ENCODE results near the gene ACSM6. TPM values are rescaled to one million over a fixed set of nuclear protein-coding genes. Genes with fewer than 3 reads are reported as not detected.
A peak's percentile ranks its signal among the peaks of the same experiment; 100 is the strongest.

The ACSM6 gene
- total and polyA plus RNA-seq, 8 donors: 0.36 to 0.73 (median 0.42) TPM; not detected in 2

DNA sequence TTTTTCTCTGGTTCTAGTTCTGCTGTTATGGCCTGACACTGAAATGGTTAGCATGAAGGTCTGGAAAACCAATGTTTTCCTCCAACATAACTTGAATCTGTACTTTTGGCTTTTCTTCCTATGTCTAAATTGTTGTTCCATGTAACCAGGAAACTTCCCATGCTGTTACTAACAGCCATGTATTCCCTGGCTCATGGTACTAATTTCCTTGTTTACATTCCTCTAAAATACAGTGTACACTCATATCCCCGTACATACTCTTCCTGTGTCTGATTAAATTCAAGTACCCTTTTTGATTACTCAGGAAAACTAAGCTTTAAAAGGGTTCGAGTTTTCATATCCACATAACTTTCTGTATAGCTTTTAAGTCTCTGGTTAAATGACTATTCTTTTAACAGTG is 12.3 kb upstream of the ACSM6 start:
- peaks cover 0 to 7% of the 10 kb centered on the region in 2 donors for H3K27me3 ChIP-seq
- H3K9me3 ChIP-seq: no peaks in the 10 kb centered on the region
- no peak overlapping the region for H3K4me3 ChIP-seq
- H3K4me1 ChIP-seq: peaks cover 0 to 20% of the 10 kb centered on the region in 2 donors
- ATAC-seq: peak; percentile 31
- H3K27ac ChIP-seq: peak overlapping the region; percentile 17 to 87
- intact Hi-C loops (cut with DNase I): no loop called here
- TF ChIP-seq, protein P1, sequence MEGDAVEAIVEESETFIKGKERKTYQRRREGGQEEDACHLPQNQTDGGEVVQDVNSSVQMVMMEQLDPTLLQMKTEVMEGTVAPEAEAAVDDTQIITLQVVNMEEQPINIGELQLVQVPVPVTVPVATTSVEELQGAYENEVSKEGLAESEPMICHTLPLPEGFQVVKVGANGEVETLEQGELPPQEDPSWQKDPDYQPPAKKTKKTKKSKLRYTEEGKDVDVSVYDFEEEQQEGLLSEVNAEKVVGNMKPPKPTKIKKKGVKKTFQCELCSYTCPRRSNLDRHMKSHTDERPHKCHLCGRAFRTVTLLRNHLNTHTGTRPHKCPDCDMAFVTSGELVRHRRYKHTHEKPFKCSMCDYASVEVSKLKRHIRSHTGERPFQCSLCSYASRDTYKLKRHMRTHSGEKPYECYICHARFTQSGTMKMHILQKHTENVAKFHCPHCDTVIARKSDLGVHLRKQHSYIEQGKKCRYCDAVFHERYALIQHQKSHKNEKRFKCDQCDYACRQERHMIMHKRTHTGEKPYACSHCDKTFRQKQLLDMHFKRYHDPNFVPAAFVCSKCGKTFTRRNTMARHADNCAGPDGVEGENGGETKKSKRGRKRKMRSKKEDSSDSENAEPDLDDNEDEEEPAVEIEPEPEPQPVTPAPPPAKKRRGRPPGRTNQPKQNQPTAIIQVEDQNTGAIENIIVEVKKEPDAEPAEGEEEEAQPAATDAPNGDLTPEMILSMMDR (IDR thresholded peaks at IDR 0.05): no peak
- H3K36me3 ChIP-seq: no peaks in the 10 kb centered on the region
- DNase-seq: peak in 1 of 4 donors; percentile 48

DNA sequence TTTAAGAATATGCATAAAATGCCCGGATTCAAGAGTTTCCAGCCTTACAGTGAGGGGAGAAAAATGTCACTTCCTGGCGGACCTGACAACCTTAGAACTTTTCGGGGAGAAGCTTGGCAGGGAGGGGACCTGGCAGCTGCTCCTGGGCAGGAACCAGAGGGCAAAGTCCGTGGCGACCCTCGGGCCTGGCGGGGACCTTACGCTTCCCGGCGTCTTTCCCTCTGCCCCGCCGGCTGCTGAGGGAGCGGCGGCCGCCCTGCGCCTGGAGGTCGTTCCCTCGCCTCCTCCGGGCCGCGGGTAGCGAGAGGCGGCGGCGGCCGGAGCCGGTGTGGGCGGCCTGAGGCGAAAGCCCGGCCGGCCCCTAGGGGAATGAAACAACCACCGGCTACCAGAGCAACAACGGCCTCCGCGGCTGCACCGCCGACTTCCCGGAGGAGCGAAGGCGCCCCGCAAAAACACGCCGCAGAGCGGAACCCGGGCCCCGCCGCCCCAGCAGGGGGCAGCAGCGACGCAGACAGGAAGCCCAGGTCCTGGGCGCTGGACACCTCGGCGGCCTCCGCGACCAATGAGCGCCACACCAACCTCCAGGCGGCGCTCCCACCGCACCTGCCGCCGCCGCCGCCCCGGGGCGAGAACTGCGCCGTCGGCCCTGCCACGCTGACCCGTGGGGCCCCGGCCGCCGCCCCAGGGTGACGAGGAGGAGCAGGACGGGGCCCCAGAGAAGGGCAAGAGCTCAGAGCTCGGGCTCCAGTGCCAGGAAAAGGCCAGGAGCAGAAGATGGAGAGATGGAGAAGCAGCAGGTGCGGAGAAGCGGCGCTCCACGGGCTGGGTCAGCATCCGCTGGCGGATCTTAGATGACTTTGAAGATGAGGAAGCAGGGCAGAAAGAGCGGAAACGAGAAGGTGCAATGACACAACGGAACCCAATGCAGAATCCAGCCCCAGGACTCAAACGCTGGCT is 10.5 kb upstream of the ACSM6 start:
- peak overlapping the region; percentile 85 to 87 for H3K27ac ChIP-seq
- H3K27me3 ChIP-seq: peaks cover 0 to 7% of the 10 kb centered on the region in 2 donors
- H3K4me1 ChIP-seq: peaks cover 0 to 20% of the 10 kb centered on the region in 2 donors
- H3K4me3 ChIP-seq: peak overlapping the region; percentile 52 to 58
- no peaks in the 10 kb centered on the region for H3K36me3 ChIP-seq
- DNase-seq (peak; percentile 77 to 96 (median 90)), ATAC-seq (peak; percentile 97)
- TF ChIP-seq, protein P1 (IDR thresholded peaks at IDR 0.05): peak; percentile 90 to 94
- intact Hi-C loops (cut with DNase I): no loop called here
- no peaks in the 10 kb centered on the region for H3K9me3 ChIP-seq

DNA sequence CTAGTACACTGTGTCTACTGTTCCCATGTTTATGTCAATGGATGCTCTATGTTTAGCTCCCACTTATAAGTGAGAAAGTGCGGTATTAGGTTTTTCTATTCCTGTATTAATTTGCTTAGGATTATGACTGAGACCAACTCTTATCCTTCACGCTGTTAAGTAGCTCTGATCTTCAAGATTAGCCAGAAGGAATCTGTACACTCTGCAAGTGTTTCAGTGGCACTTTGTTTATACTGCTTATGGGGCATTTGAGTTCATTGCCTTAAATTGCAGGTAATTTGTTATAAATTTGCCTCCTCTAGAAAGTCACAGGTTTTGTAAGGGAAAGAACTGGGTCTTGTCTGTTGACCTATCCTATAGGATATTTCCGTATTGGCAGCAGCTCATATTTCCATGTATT is 6.4 kb upstream of the ACSM6 start:
- Histone ChIP-seq H3K4me1 (peaks cover 0 to 8% of the 10 kb centered on the region in 2 donors), H3K36me3 (no peaks in the 10 kb centered on the region), H3K9me3 (no peaks in the 10 kb centered on the region), H3K4me3 (no peak overlapping the region), H3K27ac (no peak overlapping the region), H3K27me3 (peaks cover 0 to 7% of the 10 kb centered on the region in 2 donors)
- ATAC-seq (peak; percentile 51), DNase-seq (no peak)
- TF ChIP-seq, protein P1 (IDR thresholded peaks at IDR 0.05): no peak
- intact Hi-C loops (cut with DNase I): no loop called here

DNA sequence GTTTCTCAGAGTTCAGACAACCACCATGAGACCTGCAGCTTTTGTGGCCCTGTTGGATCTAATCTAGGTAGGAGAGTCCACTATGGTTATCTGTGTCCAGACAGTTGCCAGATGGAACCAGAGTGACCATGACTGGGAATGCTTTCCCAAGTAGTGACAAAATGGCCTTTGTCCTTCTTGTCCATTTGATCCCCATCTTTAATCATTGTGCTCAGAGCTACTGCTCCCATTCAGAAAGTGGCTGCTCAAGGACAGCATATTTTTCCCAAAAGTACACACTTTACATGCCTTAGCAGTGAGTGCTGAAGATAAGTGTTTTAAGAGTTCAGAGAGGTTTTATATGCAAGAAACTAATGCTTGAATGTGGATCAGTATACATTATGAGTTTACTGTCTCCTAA is 5.4 kb upstream of the ACSM6 start:
- ATAC-seq: peak; percentile 85
- peak overlapping the region in 1 of 2 donors; percentile 9 for H3K27ac ChIP-seq
- peak in 1 of 4 donors; percentile 21 for DNase-seq
- no peaks in the 10 kb centered on the region for H3K36me3 ChIP-seq
- peaks cover 0 to 4% of the 10 kb centered on the region in 2 donors for H3K27me3 ChIP-seq
- intact Hi-C loops (cut with DNase I): no loop called here
- H3K4me3 ChIP-seq: no peak overlapping the region
- TF ChIP-seq, protein P1 (IDR thresholded peaks at IDR 0.05): no peak
- no peaks in the 10 kb centered on the region for H3K4me1 ChIP-seq
- H3K9me3 ChIP-seq: no peaks in the 10 kb centered on the region

DNA sequence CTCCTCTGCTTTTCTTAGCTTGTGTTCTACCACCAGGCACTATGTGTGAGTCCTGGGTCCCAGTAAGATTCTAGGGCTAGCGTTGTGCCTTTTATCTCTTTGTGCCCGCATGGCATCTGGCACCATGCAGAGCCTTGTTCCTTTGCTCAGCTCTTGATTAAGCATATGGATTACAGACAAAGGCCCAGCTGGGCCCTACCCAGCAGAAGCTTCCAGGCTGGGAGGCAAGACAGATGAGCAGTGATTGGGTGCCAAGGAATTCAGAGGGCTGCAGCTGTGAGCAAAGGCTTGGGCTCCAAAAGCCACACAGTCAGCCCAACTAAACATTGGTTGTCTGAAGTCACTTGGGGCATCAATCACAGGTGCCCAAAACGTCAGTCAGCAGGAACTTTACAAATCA is 2.0 kb downstream of the ACSM6 start:
- Histone ChIP-seq H3K4me3 (no peak overlapping the region), H3K9me3 (no peaks in the 10 kb centered on the region), H3K27me3 (no peaks in the 10 kb centered on the region), H3K4me1 (no peaks in the 10 kb centered on the region), H3K36me3 (no peaks in the 10 kb centered on the region), H3K27ac (no peak overlapping the region)
- TF ChIP-seq, protein P1 (IDR thresholded peaks at IDR 0.05): no peak
- DNase-seq (no peak), ATAC-seq (no peak)
- intact Hi-C loops (cut with DNase I): no loop called here

Data from left lung (tissue), 10 donors.